Dermis microvascular lymphatic vessel endothelial cell (primary cell): ENCODE measurements around the gene ZBTB43. TPM values are rescaled to one million over a fixed set of nuclear protein-coding genes. Genes with fewer than 3 reads are reported as not detected.

ENCODE experiments used
- DNase-seq, 2 donors: peaks; one replicate each; pipeline versions ENCODE4 v3.0.0 to v3.0.0-alpha.2; 2010; ENCODE audit warnings: low read depth in 2 of 2
- total RNA-seq: library from RNA; depleted of rRNA; stranded (reverse); fragments of >200 nt; gene quantifications from 2 replicates; pipeline ENCODE4 v1.2.1, GENCODE V29; 2014

ZBTB43 gene
- total RNA-seq, 1 donor from 2014 or later = 15.9 TPM

DNA sequence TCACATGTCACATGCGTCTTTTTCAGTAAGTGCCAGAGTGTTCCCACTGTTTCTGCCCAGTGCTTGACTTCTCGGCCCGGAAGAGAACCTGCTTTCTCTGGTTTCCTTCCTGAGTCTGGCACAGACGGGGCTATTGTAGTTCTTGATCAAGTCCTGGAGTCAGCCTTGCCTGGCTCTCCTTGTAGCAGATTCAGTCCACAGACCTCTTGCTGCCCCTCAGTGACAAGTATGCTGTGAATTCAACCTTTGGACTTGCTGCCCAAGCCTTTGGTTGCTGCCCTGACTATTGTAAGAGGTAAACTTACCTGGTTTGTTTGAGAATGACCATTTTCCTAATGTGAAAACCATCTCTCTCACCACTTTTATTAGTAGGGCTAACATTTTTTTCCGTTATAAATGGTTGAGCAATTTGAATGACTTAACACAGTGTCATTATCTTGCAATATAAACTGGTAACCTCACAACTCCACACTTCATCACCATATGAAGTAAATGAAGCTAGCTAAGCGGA lies 80.3 kb downstream of the ZBTB43 start:
- peak in 1 of 2 donors; percentile 75 for DNase-seq

DNA sequence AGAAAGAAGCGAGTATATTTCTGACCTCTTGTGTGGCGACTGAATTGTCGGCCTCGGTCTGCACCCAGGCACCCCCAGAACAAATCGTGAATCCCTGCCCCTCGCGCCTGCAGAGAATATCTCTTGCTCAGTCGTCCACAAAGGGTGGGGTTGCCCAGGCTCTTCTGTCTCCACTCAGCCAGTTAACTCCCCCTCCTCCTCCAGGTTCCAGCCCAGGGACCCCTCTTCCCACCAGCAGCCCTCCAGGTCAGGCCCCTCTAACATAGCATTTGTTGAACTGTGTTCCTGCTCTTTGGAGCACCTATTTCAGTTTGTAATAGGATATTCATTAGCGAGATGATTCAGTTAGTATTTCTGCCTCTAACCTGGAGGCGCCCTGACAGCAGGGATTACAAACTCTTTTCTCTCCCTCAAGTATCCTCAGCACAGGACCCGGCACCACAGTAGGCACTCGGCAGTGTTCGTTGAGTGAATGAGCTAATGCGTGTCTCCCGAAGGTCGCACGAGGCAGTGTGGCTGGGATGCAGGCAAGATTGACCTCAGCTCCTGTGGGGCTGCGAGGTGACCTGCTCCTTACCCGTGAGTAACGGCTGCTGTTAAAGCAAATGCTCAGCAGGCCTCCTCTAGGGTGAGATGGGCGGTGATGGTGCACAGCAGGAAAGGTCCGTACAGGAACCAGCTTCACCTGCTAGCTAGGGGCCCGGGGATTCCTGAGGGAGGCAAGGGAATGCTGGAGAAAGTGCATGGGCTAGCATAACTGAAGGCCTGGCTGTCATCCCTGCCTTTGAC lies 81.4 kb downstream of the ZBTB43 start:
- no peak for DNase-seq

DNA sequence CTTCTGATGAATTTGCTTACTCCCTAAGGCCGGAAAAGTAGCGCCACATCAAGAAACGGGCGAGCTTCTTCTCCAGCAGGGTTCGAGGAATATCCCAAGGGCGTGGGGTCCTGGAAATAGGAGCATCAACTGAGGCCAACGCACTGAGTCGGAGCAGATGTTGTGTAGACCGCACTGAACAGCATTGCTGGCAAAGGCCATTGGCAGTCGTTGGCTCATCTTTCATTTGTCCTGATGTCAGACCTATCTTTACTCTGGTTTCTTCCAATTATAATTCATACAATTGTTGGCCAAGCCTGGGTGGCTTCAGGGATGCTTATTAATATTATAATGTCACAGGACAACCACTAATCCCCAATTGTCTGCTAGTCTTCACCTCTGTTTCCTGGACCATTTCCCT lies 82.1 kb downstream of the ZBTB43 start:
- no peak for DNase-seq

Other genes starting within 250 kb of the ZBTB43 start
- under 0.01 and 0.13 TPM in 2 replicates for gene LMX1B, start 191.1 kb upstream of the ZBTB43 start, total RNA-seq
- 6.5 and 10.4 TPM in 2 replicates for gene ZBTB34, start 55.6 kb downstream of the ZBTB43 start, total RNA-seq
- gene RALGPS1, start 109.7 kb downstream of the ZBTB43 start, total RNA-seq = 2.1 and 3.9 TPM in 2 replicates